Measurements from ENCODE around the gene TMEM62. TPM values are rescaled to one million over a fixed set of nuclear protein-coding genes. Genes with fewer than 3 reads are reported as not detected.

The TMEM62 gene
- total RNA-seq, 1 experiment from 2014 or later = 7.2 TPM

- no peaks in the 10 kb centered on the region for H3K4me1 ChIP-seq (ENCODE audit: insufficient read depth, low read length)
- no peak for TF ChIP-seq CTCF (conservative IDR thresholded peaks at IDR 0.05)
- H2BK120ac ChIP-seq (ENCODE audit: low read depth, low read length, poor library complexity, severe bottlenecking) = no peak overlapping the region
- H3K4me2 ChIP-seq (ENCODE audit: insufficient read depth, insufficient read length, low read length) = no peak overlapping the region
- Mint-ChIP-seq H3K27me3 (ENCODE audit: low read depth) (peaks cover 11% of the 10 kb centered on the region), H3K36me3 (ENCODE audit: insufficient read depth in 1 of 3, low read depth in 3 of 3) (no peaks in the 10 kb centered on the region), H3K4me1 (peaks cover 9 to 10% of the 10 kb centered on the region in 2 experiments), H3K4me3 (no peak overlapping the region), H3K9me3 (no peaks in the 10 kb centered on the region), H3K27ac (no peak overlapping the region)
- no peak overlapping the region for H3K56ac ChIP-seq (ENCODE audit: insufficient read length, low read depth, low read length)
- no peak overlapping the region for H3K9ac ChIP-seq (ENCODE audit: extremely low read depth, insufficient read length, low read length)
- H4K91ac ChIP-seq (ENCODE audit: insufficient read length, low read depth, low read length) = no peak overlapping the region
- H2BK15ac ChIP-seq (ENCODE audit: low read depth, low read length) = no peak overlapping the region
- no peak overlapping the region for H4K8ac ChIP-seq (replicated peaks; ENCODE audit: insufficient read length, low read depth, low read length)
- H2AK5ac ChIP-seq (ENCODE audit: insufficient read length, low read length) = no peak overlapping the region
- H3K79me1 ChIP-seq (ENCODE audit: insufficient read depth, low read depth, low read length, poor library complexity, severe bottlenecking) = no peaks in the 10 kb centered on the region
- H3K27me3 ChIP-seq (ENCODE audit: insufficient read depth, low read length) = no peaks in the 10 kb centered on the region
- no CpG with 5 or more reads among the region's 4 CpGs for WGBS (ENCODE audit: extremely low coverage, insufficient read length, low lambda C conversion rate)
- no peaks in the 10 kb centered on the region for H3K23me2 ChIP-seq (ENCODE audit: insufficient read length, low read depth, low read length, poor library complexity, severe bottlenecking)
- no peak overlapping the region for H4K5ac ChIP-seq (ENCODE audit: insufficient read length, low read depth, low read length)
- H2BK12ac ChIP-seq (ENCODE audit: insufficient read length, low read depth, low read length) = no peak overlapping the region
- H3K4ac ChIP-seq (ENCODE audit: low read depth, low read length) = no peak overlapping the region
- H4K20me1 ChIP-seq (ENCODE audit: control insufficient read depth, insufficient read depth, insufficient read length) = no peaks in the 10 kb centered on the region
- no peak for DNase-seq
- H3K18ac ChIP-seq (ENCODE audit: insufficient read length, low read depth, low read length) = no peak overlapping the region
- no peak overlapping the region for H2BK20ac ChIP-seq (ENCODE audit: low read depth, low read length, poor library complexity, severe bottlenecking)
- H3K79me2 ChIP-seq (ENCODE audit: insufficient read depth, low read length) = no peaks in the 10 kb centered on the region
- H3K23ac ChIP-seq (ENCODE audit: insufficient read length, low read depth, low read length) = no peak overlapping the region
- H2BK5ac ChIP-seq (ENCODE audit: insufficient read length, low read length) = no peak overlapping the region
- H3K27ac ChIP-seq (ENCODE audit: insufficient read length, low read depth, low read length) = no peak overlapping the region
- H3T11ph ChIP-seq (ENCODE audit: low read length) = no peak overlapping the region
- no peaks in the 10 kb centered on the region for H3K9me3 ChIP-seq (ENCODE audit: control insufficient read depth, low read depth, low read length)
- no peak overlapping the region for H2AFZ ChIP-seq (ENCODE audit: low read length)
- no peak overlapping the region for H3K14ac ChIP-seq (ENCODE audit: insufficient read depth, low read length)
These were observed 77.9 kb downstream of the TMEM62 start for GRCh38 chr15:43211224-43211735.

Measured in H9 (cell line).